Femur (tissue), 1 donor: ENCODE measurements around the gene CDK5R1.

Source experiments
- DNase-seq: peaks from one replicate; pipeline ENCODE4 v3.0.0-alpha.2; 2017

Gene CDK5R1

GRCh38 chr17:32494621-32495358 is 8.0 kb downstream of the CDK5R1 start:
- DNase-seq, result no peak

- DNase-seq, result peak; percentile 74
Measured at GRCh38 chr17:32495359-32496231, 8.8 kb downstream of the CDK5R1 start.

GRCh38 chr17:32496395-32497073 is 9.7 kb downstream of the CDK5R1 start:
- no peak for DNase-seq

- DNase-seq, result no peak
Measured at GRCh38 chr17:32497431-32498205, 10.8 kb downstream of the CDK5R1 start.

GRCh38 chr17:32498391-32498790 is 11.6 kb downstream of the CDK5R1 start:
- no peak for DNase-seq

GRCh38 chr17:32502013-32502412 is 15.2 kb downstream of the CDK5R1 start:
- DNase-seq, result no peak

GRCh38 chr17:32502710-32503109 is 15.9 kb downstream of the CDK5R1 start:
- DNase-seq, result no peak

GRCh38 chr17:32503251-32504165 is 16.7 kb downstream of the CDK5R1 start:
- DNase-seq, result no peak

GRCh38 chr17:32504166-32504990 is 17.6 kb downstream of the CDK5R1 start:
- DNase-seq, result peak; percentile 70

- no peak for DNase-seq
Measured at GRCh38 chr17:32508926-32509325, 22.1 kb downstream of the CDK5R1 start.

- DNase-seq, result no peak
Measured at GRCh38 chr17:32510466-32510865, 23.7 kb downstream of the CDK5R1 start.

GRCh38 chr17:32512328-32512727 is 25.5 kb downstream of the CDK5R1 start:
- no peak for DNase-seq

GRCh38 chr17:32513579-32513978 is 26.8 kb downstream of the CDK5R1 start:
- DNase-seq, result no peak

GRCh38 chr17:32514606-32515005 is 27.8 kb downstream of the CDK5R1 start:
- DNase-seq, result peak; percentile 20

GRCh38 chr17:32515677-32516383 is 29.0 kb downstream of the CDK5R1 start:
- DNase-seq, result peak; percentile 50

- no peak for DNase-seq
Measured at GRCh38 chr17:32516450-32516849, 29.7 kb downstream of the CDK5R1 start.

- peak; percentile 19 for DNase-seq
Measured at GRCh38 chr17:32516940-32517701, 30.3 kb downstream of the CDK5R1 start.

- no peak for DNase-seq
Measured at GRCh38 chr17:32517982-32518381, 31.2 kb downstream of the CDK5R1 start.

- DNase-seq, result no peak
Measured at GRCh38 chr17:32518646-32519227, 31.9 kb downstream of the CDK5R1 start.
